ENCODE measurements around the gene DENND11.
"Not testable (repeated sequence)": the region's sequence is repeated elsewhere in the genome, so short reads cannot be mapped to it uniquely, and the experiment has no call there.

Gene DENND11

DNA sequence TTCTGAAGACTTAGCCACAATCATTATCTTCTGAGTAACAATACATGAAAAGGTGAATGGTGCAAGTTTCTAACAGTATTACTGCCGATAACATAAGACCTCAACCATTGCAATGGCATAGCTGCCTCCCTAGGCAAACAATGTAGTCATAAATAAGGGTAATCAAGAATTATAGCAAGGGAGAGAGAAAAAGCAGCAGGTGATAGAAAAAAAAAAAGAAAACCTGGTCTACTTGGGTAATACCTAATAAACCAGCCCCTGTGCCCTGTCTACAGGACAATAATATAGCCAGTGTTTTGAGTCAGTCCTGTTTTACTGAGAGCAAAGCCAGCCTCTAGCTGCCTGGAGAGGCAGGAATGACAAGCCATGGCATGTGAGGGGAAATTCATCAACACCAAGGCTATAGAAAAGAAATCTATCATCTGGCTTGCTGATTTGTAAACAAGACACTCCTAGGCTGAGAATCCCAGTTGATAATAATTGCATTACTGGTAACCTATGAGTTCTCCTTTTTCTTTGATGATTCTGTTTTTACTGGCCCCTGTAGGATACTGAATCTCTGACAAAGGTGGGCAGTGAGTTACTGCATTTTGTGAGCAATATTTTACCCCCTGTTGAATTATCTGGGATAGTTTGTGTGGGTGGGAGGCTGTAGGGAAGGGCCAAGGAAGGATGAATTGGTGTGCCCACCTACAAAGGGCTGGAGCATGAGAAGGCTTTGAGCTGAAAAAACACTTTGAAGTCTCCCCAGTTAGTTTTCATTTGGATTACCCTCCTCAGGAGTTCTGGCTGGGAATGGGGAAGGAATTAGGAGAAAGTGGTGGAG is 4.5 kb upstream of the DENND11 start:
- no peak for DNase-seq

DNA sequence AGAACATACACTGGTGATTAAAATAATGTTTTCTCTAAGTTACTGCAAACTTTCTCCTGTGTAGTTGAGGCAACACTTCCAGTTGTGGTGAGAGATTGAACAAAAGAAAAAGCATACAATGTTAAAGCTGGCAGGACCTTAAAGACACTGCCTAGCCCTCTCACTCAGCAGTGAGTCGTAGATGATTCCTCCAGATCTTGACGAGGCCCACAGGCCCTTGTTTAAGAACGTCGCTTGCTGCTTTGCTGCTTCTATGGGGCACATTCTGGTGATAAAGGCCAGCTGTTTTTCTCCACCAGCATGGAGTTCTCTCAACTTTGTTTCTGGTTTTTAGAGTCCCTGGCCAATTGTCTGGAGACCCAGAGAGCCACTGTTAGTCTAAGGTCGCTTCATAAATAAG is 2.8 kb upstream of the DENND11 start:
- no peak for DNase-seq

DNA sequence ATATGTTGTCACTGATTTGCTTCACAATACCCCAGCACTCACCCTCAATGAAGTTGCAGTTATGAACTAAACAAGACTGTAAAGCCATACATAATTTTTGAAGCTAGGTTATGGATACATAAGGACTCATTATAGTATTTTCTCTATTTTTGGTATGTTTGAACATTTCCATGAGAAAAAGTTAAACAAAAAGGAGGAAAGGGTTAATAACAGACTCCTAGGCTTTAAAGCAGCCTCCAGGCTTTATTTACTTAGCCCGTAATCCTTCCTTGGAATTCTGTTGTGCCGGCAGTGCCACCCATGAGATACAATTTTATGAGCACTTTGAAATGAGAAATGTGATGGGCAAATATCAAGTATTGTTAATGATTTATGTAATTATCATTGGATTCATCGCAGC is 2.1 kb upstream of the DENND11 start:
- DNase-seq, result no peak

DNA sequence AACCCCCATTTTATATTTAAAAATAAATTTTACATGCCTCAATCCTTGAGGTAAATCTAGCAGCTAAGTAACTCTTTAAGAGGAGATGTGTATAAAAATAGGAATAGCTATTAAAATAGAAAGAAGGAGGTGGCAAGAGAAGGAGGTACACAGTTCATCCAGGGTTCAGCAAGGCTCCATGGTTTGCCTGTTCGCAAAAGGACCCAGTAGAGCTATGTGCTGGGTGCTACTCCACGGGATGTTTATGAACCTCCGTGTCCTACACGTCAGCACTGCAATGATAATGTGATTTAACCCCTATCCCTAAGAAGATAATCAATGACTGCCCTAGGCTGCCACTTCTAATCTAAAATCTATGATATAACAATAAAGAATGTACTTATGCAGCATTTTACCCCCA is 926 bp upstream of the DENND11 start:
- DNase-seq, result no peak

DNA sequence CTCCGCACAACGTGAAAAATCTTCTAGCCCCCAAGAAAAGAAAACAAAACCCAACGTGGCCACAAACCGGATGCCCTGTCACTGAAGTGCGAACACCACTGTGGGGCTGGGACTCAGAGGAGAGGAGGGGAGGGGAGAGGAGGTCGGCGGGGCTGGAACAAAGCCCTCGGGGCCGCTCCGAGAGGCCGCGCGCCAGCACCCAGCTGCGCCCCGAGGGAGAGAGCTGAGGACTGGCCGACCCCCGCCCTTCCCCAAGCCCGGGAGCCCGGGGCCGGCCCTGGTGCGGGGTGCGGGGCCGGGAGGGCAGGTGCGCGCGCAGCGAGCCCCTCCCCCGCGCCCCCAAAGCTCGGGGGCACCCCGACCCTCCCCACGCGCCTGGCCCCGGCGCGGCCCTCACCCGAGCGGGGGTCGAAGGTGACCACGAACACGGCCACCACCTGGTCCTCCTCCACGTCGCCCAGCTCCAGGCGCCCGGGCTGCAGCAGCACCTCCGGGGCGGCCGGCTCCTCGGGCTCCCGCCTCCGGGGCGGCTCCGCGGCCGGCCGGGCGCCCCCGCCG is 398 bp downstream of the DENND11 start:
- DNase-seq, result peak; percentile 42 to 45

DNA sequence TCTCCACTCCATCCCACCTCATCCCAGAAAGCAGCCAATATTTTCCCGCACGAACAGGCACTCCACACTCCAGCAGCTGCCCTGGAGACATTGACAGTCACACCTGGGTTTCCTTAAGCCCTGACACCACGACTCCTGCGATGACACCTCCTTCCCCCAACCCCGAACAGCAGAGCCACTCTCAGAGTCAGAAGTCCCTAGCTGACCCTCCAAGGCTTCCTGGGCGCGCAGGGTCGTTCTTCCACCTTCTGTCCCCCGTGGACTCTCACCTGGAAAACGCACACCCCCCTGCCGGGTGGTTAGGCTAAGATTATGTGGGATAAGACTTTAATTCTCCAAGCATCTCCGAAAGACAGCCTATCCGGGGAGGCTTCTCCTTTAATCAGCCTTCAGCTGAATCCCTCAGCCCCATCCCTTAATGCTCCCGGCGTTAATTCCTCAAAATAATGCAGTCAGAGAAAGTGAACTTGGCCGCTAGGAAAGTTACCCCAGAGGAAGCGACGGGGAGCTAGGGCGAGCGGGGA is 1.1 kb downstream of the DENND11 start:
- DNase-seq, result no peak

DNA sequence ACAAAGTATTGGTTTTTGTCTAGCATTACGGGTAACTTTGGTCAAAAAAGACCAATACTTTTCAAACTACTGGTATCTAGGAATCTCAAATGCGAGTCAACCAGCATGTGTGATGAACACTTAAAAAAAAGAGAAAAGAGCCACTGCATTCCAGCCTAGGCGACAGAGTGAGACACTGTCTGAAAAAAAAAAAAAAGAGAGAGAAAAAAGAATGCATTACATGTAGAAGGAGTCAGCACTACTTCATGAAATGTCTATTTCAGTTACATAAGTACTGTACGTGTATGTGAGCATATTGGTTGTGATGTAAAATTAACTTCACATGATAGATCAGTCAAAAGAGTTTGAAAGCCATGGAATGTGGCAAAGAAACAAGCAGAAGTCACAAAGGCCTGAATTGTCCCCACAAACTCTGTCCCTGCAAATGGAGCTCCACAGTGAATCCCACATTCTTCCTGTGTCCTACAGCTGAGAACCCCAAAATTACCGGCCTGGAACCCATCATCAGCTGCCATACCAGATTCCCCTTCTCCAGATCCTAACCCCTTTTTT is 1.6 kb downstream of the DENND11 start:
- DNase-seq, result no peak

DNA sequence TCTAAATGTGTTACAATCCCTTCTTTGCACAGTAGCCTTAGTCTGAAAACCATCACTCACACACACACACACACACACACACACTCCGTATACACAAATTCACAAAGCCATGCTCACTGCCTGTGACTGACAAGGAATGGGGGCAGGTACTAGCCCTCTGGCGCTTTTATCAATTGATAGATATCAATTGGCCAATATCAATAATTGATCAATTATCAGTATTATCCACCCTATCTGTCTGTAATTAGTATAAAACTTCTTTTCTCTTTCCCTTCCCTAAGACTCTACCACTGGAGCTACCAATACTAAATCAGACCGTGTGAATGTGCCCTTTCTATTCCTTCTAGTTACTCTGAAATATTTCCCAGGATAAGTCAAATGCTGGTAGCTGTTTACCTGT is 2.1 kb downstream of the DENND11 start:
- no peak for DNase-seq

DNA sequence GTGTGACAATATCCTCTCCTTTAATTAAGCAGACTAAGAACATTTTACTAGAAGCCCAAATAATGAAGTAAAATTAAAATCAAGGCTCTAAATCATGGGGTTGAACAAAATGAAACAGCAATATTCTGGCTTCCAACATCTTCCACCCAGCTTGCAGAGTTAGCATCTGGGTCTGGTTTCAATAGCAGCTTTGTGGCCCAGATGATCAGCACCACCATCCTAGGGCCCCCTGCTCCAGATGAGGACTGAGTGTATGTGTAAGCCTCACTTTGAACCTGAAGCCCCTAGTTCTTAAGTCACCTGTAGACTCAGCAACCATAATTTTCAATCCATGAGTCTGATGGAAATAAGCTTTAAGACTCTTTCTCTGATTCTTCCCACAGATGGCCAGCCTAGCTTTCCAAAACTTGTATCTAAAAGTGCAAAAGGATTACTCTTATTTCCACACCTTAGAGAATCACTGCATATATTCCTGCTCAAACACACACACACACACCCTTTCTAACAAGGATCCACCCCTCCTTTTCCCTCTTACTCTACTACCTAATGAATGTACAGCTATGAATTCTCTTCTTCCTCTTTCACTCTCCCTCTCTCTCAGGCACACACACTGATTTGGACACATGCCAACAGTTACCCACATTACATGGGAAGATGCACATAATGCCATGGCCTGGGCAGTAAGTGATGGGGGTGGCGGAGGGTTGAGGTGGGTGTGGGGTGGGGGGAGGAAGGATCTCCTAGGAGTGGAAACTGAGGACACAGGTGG is 3.5 kb downstream of the DENND11 start:
- no peak for DNase-seq

DNA sequence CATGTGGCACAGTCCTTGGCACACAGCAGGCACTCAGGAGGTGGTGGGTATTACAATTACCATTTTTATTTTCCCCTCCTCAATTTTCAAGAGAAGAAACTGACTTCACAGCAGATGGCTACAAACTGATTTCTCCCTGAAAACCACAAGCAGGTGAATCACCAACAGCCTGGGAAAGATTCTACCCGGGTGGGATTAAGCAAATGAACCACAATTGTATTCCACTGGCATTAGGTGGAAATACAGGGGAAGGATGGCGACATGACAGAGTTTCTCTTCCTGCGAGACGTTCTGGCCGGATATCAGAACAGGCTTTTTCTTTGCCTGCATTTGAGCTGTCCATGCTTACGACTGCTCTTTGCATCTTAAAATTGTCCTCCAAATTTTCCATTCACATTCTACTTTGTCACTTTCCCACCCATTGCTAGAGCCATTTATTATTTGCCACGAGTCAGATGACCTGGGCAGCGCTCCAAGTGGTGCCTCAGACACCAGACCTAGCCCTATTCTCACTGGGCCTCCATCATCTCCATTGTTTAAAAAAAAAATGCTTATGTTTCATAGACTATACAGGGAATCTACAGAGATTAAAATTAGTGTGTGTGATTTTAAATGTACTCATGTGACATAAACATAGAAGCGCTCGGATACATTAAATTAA is 4.6 kb downstream of the DENND11 start:
- DNase-seq, result no peak

DNA sequence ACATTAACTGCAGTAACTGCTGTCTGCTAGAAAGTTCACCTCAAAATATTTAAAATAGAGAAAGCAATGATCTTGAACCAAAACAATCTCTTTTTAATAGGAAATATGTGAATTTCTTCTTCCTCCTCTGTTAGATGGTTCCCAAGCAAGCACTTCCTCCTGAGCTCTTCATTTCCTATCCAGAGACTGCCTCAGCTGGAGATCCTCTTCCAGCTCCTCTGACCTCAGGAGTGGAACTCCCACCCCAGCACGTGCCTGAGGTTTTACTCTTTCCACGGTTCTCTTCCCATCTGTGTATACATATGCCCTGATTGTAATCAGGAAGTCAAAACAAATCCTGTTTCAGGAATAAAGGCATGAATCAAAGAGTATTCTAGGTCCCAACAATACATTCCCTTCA is 5.6 kb downstream of the DENND11 start:
- DNase-seq, result no peak

DNA sequence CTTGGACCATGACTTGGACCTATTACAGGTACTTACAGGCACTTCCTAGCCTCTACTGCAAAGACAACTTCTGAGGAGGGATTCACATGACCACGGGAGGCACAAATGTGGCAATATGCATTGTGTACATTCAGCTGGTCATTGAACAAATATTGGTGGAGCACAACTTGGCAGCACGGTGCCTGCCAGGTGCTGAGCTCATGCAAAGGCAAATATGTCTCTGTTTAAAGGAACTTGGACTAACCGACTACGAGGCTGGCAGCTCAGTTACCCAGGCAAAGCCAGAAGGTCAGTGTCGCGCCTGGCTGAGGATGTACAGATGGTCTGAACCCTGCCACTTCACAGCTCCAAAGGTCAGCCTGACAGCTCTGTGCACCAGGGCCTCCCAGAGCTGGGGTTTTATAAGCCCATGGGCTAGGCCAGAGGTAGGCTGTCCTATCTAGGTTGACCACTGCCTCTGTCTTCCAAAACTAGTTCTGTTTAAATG is 6.1 kb downstream of the DENND11 start:
- DNase-seq, result no peak

DNA sequence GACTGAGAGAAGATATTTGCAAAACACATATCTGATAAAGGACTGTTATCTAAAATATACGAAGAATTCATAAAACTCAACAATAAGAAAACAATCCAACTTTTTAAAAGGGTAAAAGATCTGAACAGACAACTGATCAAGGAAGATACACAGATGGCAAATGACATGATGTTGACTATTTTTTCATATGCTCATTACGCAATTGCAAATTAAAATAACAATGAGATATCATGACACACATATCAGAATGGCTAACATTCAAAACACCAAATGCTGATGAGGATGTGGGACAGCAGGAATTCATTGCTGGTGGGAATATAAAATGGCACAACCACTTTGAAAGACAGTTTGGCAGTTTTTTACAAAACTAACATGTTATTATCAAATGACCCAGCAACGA is 8.9 kb downstream of the DENND11 start:
- DNase-seq, result no peak

DNA sequence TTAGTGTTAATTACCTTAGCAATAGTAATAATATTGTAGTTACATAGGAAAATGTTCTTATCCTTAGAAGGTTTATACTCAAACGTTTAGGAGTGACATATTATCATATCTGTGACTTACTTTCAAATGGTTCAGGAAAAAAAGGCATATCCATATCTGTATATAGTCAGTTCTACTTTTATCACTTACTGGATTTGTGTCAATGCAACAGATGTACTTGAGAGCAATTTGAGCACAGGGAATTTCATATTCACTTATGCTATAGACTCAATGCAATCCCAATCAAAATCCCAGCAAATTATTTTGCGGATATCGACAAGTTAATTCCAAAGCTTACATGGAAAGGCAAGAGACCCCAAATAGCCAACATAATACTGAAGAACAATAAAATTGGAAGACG is 10.0 kb downstream of the DENND11 start:
- no peak for DNase-seq

DNA sequence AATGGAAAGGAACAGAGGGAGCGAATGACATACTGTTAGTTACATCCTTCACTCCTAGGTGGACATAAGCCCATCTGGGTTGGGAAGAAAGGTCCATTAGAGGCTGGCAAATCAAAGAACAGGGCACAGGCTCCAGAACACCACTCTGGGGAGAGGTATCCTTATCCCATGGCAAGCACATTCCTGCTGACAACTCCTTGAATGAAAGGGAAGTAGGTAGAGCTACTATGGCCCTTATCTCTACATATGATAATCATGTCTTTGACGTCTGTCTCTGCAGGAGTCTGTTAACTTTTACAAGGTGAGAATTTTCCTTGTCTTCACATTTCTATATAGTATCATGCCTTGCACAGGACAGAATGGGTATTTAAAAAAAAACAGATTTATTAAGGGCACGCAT is 10.4 kb downstream of the DENND11 start:
- no peak for DNase-seq

DNA sequence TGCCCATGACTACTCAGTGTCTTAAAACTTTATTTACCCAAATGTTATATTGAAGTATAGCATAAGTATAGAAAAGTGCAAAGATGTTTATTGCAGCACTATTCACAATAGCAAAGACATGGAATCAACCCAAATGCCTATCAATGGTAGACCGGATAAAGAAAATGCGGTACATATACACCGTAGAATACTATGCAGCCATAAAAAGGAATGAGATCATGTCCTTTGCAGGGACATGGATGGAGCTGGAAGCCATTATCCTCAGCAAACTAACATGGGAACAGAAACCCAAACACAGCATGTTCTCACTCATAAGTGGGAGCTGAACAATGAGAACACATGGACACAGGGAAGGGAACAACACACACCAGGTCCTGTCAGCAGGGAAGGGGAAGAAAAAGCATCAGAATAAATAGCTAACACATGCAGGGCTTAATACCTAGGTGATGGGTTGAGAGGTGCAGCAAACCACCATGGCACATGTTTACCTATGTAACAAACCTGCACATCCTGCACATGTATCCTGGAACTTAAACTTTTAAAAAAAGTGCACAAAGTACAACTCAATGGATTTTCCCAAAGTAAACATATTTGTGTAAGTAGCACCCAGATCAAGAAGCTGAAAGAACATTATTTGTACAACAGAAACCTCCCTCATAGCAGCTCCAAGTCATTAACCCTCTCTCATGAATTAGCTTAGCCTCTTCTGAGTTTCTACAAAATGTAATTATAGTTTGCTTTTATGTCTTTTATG is 12.7 kb downstream of the DENND11 start:
- not testable (repeated sequence) for DNase-seq

DNA sequence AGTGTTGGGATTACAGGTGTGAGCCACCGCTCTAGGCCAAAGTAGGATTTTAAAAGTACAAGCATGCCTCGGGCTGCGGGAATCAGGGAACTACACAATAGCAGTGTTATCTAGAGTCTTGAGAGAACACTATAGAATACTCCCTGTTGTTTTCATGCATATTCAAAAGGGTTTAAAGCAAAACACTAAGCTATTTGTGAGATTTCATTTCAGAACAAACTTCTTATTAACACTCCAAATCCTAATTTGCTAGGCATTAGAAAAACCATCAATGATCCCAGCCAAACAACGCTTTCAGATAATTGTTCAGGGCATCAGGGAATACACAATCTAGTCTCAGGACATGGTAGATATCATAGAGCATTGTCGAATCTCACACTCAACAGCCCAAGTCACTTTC is 13.9 kb downstream of the DENND11 start:
- DNase-seq, result no peak

DNA sequence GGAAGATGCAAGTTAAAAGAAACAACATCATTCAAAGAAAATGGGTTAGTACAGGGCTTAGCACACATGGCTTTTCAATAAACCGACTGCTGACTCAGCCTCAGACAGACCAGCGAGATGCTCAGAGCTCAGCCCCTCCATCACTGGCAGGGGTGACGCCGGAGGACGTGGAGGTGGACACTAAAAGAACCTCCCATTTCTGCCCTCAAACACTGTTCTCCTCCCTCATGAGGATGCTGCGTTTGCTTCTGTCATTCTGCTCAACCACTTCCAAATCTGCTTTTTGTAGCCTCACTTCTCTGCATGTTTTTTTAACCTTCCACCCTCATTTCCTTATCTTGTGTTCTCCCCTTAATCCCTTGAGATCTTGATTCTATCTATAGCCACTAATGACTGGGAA is 15.3 kb downstream of the DENND11 start:
- DNase-seq, result no peak

DNA sequence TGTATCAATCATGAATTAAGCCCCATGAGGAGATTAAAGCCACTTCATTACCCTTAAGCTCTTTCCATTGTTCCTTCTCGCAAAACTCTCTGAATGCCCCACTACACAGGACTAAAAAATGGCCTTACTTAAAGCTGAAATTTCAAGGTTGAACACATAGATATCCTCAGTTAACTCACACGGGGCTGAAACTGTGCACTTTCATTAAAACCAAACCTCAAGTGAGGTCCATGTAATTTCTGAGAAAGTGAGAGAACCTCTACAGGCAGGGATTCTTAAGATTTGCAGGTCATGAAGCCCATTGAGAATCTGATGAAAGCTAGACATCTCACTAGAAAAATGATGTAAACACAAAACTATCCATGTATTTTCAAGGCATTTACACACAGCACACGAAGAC is 15.9 kb downstream of the DENND11 start:
- DNase-seq, result no peak

DNA sequence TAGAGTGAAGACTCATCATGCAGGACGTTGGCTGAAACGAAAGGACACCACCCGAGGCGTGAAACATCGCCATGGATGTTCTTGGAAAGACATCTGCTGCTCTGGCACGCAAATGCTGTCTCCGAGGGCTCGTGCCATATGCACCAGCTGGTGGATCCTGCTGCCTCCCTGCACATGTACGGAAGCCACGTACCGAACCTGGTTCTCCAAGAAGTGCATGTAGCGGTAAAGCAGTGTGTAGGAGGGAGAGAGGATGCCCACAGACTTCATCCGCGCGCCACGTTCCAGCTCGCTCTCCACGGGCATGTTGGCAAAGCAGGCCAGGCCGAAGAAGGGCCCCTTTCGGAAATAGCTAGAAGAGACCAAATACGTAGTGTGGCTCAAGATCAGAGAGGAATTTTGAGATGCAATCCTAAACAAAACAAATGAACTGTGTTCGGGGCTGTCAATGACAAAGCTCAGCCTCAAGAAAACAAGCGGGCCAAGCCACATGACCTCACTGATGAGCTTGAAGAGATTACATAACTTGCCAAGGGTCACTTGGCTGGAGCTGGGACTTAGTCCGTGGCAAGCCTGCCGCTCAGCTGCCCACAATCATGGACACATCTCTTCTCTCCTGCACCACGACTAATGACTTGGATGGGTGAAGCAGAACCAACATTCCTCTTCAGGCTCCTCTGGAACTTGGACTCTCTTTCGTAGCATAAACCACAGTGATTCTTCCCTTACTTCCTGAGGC is 16.5 kb downstream of the DENND11 start:
- DNase-seq, result no peak

DNA sequence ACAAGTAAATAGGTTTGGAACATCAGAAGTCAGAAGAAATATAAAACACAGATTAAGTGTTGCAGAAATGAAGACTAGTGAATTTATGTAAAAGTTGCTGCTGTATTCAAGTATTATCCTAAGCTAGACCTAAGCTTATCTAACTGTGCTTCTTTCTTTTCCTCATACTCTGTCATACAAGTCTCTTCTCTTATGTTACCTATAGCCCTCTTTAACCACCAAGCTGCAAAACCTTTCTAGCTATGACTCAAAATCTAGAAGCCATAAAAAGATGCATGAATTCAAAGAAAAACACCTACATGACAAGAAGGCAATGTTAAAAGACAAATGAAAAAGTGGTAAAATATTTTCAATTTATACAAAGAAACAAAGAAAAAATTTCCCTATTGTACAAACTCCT is 23.0 kb downstream of the DENND11 start:
- no peak for DNase-seq

All from stimulated activated CD4-positive, alpha-beta T cell treated with anti-CD3 and anti-CD28 coated beads, Interleukin-2, amount 100 ng/mL, for 48 hours (primary cell).